GM18519 (cell line): Measurements from ENCODE around the gene DOK3.
"Not testable (repeated sequence)": the region's sequence is repeated elsewhere in the genome, so short reads cannot be mapped to it uniquely, and the experiment has no call there.

Experiments used
- ATAC-seq: cut with Tn5 transposase; IDR thresholded peaks from one replicate; pipeline ENCODE4 v1.9.1; 2021; ENCODE audit warnings: mild to moderate bottlenecking, moderate library complexity; ENCODE audit not compliant: unreplicated experiment, low FRiP score

DOK3 gene

DNA sequence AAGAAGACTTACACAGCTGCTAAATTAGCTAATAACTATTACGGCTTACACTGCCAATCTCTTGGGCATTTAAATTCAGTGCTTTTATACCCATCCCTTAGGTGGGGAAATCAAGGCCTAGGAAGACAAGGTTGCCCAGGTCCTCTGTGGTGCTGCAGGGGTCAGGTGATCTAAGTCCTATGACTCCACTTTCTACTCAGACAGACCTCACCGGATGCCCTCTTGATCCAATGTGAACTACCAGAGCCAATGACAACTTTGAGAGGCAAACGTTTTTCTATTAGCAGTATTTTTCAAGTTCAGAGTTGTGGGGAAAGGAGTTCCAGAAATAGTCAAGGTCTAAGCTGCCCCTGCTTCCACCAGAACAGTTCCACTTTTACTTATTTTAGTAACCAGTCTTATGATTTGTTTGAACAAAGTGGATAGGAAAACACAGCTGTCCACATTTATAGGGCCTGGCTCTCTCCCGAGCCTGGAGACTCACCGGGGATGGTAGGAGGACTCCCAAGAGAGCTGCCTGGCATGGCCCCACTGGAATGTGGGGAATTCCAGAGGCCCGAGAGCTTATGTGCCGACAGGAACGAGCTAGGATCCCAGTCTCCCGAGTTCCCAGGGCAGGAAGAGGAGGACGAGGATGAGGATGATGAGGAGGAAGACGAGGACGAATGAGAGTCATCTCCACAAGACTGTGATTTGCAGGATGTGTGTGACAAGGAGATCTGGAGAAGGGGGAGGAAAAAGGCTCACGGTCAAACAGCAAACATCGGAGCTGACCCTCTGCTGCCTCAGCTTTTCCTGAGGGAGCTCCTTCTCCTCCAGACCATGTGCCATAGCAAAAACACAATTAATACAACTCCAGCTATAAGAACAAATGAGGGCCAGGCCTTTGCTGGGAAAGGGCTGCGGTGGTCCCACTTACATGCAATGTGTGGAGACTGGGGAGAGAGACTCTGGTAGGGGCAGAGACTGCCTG, 28.0 kb upstream of the DOK3 start:
- no peak for ATAC-seq

DNA sequence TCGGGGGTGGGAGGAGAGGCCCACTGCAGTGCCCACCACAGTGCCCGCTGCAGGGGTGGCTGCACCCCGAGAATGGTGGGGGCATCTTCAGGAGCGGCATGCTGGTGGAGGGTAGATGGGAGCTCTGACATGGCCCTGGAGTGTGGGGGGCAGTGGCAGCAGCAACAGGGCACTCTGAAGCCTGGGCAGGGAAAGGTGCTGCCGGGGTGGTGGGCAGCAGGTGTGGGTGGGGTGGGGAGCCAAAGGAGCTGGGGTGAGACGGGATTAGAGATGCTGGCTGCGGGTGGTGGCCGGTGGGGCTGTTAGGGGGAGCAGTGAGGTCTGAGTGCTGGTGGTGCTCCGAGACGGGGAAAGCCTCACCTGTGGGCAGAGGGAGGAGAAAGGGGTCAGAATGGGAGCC, 26.8 kb upstream of the DOK3 start:
- no peak for ATAC-seq

DNA sequence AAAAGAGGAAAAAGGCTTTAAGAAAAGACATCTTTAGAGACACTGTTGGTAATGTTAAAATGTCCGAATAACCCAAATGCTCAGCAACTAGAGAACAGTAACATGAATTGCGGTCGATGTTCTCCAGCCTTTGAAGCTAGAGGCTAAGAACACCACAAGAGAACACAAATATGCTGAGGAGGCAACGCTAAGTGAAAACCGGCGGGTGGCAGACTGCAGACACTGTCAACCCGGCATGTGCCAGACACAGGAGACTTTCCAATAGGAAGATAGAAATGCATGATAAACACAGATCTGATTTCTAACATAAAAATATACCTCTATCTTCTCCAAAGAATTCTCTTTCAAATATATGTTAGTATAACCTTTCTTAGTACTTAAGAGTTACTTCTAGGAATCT, 25.5 kb upstream of the DOK3 start:
- ATAC-seq, result no peak

DNA sequence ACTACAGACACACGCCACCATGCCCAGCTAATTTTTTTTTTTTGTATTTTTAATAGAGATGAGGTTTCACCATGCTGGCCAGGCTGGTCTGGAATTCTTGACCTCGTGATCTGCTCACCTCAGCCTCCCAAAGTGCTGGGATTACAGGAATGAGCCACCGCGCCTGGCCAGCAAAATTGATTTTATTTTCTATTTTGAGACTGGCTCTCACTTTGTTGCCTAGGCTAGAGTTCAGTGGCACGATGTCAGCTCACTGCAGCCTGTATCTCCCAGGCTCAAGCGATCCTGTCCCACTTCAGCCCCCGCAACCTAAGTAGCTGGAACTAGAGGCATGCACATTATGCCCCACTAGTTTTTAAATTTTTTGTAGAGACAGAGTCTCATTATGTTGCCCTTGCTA, 24.8 kb upstream of the DOK3 start:
- not testable (repeated sequence) for ATAC-seq

DNA sequence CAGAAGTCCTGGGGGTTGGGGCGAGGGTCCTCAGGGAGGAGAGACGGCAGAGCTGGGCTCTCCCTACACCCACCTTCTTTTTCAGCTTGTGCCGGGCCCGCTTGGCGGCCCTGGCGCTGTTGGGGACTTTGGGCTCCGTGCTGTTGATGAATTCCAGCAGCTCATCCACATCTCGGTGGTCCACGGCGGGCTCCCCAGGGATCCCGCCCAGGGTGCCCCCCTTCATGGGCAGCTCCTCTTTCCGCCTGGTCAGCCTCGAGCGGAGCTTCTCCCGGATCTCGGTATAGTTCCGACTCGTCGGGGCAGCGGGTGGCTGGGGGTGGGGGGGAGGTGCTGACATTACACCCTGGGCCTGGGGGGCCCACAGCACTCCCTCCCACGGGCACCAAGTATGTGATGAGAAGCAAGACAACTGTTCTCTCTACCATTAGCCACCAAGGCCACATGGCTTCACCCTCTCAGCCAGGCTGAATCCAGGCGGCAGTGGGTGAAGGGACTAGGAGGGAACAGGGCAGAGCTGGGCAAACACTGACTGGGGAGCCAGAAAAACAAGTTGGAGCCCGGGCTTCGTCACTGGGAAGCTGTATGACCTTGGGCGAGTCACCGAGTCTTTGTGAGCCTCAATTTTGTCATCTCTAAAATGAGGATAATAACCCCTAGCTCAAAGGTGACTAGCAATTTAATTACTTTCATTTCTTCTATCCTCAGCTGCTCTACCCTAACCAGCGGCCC, 21.7 kb upstream of the DOK3 start:
- no peak for ATAC-seq

DNA sequence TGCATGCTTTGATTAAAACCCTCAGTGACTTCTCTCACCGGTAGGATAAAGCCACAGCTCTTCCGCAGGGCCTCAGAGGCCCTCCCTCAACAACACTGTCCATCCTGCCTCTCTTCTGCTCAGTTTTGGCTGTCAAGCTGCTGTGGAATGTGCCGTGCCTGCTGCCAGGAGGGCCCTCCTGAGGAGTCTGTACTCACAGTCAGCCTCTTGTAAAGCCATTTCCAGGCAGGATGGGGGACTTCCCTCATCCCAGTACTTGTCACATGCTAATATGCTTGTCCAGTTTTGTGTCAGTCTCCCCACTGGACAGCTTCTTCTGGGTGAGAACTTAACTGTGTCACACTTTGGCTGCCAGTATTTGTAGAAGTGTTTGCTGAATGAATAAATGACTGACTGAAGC, 21.0 kb upstream of the DOK3 start:
- ATAC-seq, result no peak

DNA sequence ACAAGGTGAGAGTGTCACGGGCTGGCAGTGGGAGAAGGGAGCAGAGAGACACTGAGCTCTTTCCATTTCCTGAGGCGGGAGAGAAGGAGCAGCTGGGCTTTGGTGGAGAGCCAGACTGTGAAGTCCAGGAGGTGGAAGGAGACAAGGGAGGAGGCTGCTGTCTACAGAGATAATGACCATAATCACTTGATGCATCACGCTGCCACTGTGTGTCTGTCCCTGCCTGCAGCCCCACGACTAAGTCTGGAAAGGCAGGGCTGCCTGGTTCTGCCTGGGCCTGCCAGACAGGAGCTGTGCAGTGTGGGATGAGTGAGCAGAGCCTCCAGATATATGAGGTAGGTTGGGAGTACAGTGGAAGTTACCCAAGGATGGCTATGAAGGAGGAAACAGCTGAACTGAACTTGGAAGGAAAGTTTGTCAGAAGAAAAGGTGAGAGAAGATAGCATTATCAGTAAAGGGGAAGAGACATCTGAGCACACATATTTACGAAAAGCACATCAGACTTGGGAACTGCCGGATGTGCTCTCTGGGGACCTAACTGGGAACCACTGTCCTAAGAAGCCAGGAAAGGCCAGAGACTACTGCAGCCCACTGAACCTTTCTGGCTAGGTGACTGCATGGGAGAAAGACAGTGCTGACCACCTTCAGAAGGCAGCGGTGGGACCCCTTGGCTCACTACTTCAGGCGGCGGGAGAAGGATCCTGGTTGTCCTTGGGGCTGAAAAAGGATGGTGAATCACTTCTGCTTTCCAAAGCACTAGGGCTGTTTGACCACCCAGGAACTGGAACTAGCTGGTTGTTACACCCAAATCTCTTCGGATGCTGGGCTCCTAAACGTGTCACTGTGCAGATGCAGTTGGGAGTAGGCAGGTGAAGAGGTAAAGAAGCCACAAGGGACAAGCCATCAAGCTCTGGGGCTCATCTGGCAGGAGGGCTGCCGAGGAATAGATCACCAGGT, 19.9 kb upstream of the DOK3 start:
- no peak for ATAC-seq

DNA sequence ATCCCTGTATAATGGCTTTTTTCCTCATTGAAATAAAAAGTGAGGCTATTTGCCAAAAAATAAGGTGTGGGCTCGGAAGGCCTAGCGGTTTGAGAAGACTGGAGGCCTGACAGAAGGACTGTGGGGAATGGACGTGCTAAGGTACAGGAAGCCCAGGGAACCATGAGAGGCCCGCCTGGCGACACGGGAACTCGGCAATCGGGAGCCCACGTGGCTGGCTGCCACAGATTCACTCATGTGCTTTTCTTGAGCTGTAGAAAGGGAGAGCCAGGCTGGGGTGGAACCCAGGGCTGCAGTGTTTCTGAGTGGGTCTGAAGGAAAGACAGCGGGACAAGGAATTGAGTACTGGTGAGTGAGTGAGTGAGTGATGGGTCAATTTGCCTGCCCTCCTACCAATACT, 19.0 kb upstream of the DOK3 start:
- ATAC-seq, result no peak

DNA sequence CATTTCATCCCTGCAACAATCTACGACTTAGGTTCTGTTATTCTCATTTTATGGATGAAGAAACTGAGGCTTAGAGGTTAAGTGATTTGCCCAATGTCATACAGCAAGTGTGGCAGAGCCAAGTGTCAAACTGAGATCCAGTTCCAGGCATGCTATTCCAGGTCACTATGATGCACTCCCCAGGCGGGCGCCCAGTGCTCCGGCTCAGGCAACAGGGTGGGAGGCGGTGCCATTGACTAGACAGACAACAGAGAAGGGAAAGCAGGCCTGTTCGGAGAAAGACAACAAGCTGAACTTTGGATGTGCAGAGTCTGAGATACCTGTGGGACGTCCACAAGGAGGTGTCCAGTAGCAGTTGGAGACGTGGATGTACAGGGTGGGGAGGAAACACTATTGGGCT, 18.0 kb upstream of the DOK3 start:
- ATAC-seq, result no peak

DNA sequence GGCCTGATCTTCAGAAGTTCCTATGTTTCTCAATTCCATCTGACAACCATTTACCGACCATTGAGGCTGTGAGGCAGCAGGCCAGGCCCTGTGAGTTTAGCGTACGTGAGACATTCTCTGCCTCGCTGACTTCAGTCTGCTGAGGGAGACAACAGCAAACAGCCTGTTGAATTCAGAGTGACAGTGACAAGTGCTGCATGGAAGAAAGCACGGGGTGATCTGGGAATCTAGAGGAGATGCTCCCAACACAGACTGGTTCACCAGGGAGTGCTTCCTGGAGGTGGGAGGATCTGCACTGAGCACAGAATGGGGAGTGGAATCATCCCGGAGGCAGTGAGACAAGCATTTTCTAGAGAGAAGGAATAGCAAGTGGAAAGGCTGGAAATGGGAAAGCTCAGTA, 17.2 kb upstream of the DOK3 start:
- no peak for ATAC-seq

DNA sequence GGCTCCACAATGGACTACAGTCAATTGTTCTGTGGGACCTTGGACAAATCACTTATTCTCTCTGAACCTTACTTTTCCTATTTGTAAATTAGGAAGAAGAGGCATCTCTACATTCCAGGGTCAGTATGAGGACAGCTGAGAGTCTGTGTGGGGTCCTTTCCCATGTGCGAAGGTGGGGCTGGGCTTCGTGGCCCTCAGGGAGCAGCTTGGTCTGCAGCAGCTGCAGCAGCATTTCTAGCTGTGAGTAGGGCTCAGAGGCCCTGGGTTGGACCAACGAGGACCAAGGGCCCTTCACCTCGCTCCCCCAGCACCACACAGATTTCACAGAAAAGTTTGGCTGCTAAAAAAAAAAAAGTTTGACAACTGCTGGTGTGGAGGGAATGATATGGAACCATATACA, 16.6 kb upstream of the DOK3 start:
- ATAC-seq, result no peak

DNA sequence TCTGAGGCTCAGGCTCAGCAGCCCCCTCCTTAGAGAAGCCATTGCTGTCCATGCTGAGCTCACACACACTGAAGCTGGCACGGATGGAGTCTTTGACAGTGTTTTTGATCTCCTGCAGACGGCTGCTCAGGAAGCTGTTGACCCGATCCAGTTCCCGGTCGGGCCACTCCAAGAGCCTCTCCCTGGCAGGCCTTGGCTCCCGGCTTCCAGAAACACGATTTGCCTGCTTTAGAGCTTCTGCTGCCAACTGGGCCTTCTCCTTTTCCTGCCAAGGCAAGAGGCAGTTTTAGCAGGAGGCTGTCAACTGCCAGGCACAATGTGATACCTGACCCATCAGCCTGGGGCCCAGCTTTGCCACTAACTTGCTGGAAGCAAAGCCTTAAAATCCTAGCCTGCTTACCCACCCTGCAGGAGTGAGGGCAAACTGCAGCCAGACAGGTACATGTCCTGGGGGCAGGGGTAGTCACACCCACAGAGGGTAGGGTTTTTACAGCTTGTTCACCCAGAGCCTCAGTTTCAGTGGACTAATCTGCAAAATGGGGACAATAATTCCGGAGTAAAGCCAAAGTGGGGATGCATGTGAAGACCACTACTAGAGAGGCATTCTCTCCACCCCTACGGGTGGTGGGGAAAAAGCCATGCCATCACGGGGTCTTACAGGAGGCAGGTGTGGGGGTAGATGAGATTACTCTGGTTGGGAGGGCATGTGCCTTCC, 15.5 kb upstream of the DOK3 start:
- no peak for ATAC-seq

DNA sequence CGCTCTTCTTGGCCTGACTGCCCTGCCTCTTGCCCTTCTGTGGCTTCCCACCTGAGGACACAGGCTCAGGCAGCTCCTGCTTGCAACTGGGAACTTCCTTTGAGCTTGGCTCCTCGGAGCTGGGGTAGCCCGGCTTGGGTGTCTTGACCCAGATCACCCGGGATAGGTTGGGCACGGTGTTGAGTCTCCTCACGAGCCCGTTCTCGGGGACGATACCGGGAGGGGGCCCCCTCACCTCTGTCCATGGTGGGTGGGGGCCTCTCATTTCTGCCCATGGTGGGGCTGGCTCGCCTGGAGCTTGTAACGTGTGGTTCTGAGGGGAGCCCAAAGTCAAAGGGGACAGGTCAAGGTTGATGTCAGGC, 14.9 kb upstream of the DOK3 start:
- ATAC-seq, result no peak

DNA sequence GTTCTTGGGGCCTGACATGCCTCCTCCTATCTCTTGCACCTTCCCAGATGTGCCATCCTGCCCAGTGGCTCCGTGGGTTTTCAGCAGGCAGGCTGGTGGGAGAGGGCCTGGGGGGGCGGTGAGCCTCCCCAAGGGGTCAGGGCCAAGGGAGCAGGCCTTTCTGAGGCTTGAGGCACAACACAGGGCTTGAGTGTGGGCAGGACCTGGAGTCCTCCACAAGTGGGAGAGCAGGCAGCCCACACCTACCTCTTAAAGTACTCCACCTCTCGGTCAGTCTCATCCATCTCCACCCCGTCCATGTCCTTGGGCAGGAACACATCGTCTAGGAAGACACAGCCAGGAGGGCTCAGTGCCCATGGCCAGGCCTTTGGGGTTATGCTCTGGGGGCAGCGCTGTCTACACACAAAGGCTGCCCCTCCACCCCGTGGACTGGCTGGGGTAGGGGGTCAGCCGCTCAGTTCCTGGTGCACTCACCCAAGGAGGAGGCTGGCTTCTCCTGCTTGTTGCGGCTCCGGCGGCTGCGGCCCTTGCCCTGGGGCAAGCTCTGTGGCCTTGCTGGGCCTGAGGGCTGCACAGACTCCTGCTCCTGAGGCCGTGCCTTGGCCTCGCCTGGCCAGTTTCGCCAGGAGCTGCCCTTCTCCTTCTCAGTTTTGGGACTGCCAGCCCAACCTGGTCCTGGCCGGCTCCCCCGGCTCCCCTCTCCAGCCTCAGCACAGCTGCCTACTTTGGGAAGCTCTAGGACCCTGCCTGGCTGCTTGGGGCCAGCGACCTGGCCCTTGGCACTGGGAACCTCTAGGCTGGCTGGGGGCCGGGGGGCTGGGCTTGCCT, 14.3 kb upstream of the DOK3 start:
- no peak for ATAC-seq

DNA sequence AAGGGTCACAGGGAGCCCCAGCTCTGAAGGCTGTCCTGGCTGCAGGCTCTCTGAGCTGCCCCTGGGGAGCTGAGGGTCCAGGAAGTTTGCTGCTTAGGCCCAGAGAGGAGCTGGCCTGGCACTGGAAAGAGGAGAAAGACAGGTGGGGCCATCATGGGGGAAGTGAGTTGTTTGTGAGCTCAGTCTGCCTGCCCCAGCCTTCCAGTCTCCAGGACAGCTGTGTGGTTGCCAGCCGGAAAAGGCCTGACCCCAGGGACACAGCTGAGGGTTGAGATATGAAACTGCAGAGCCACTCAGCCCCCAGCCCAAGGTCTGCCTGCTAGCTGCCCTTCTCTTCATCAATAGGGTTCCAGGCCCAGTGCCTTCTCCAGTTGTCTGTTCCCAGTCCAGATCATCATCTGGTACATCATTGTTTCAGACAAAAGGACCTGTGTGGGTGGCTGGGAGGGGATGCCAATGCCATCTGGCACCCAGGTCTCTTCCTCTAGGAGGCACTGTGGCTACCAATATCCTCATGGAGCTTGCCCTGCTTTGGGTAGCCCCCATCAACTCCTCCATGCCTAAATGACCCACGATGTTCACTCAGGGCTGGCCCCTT, 11.4 kb upstream of the DOK3 start:
- no peak for ATAC-seq

DNA sequence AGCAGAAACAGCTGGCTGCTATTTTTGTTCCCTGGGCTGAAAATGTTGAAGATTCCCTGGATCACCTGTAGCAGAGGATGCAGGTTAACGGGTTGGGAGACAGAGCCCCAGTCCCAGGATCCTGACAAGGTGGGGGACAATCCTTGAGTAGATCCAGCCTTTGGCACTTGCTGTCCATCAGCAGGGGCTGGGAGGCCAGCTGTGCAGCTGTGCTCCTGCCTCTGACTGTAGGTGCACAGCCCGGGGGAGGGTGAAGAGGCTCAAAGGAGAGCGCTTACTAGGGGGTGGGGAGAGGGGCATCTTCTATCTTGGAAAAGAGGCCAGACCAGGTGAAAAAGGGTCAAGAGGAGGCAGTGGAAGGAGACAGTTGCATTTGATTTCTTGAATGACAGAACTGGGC, 10.6 kb upstream of the DOK3 start:
- no peak for ATAC-seq

DNA sequence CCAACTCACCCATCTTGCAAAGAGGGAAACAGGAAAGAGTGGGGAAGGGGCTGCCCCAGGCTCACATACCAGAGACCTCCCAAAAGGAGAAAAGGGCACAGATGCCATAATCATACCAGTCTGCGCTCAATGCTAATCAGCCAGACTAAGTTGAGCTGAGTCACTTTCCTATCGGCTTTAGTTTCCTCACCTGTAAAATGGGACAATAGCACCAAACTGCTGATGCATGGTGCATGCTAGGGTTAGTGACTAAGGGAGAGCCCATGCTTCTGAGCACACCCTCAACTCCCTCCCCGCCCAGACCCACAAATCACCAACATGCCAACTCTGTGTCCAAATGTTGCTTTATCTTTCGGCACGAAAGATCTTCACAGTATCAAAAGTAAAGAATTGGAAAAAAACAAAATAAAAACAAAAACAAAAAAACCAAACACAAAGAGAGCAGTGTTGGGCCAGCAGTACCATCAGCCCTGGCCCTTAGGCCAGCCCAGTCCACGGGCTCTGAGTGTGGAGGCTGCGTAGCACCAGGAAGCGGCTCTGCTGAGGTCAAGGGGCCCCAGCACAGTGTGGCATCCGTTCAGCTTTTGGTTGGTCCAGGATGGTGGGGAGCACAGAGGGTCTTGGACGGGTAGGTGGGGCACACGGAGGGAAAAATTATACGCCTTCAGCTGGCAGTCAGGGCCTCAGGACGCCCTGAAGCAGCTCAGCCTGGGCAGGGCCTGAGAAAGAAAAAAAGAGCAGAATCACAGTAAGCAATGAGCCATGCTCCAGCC, 10.0 kb upstream of the DOK3 start:
- ATAC-seq, result no peak
